A549 (cell line): ENCODE data around the gene PIR.

Source experiments
- EP300 ChIP-seq, 2 experiments: fragments of >200 bp; sonication (Bioruptor Twin); formaldehyde crosslinking; IDR thresholded peaks; 2 replicates in 1 of 2; 3 replicates in 1 of 2; pipeline ENCODE4 v1.6.1; 2016 to 2017
- JUN ChIP-seq, 2 experiments: fragments of >200 bp; sonication (Bioruptor Twin); formaldehyde crosslinking; IDR thresholded peaks; 2 replicates in 1 of 2; 3 replicates in 1 of 2; pipeline ENCODE4 v1.6.1; 2016 to 2017
- TF ChIP-seq, protein P1 (sequence below): IDR thresholded peaks from 2 replicates; pipeline ENCODE4 v1.6.1; 2012

DNA sequence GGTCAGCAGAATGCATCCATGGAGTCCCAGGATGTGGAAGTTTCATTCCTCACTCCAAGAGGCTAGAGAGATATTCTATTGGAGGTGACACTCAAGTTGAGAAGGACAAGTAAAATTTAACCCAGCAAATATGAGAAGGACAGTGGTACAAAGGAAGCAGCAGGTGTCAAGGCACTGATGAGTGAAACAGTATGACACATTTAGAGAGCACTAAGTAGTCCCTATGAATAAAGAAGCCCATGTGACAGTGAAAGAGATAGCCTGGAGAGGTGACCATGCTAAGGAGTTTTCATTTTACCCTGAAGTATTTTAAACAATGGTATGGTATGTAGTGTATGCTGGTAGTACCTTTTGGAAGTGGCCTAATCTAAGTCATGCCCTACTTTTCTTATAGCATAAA lies 16.7 kb upstream of the PIR start:
- TF ChIP-seq, protein P1, sequence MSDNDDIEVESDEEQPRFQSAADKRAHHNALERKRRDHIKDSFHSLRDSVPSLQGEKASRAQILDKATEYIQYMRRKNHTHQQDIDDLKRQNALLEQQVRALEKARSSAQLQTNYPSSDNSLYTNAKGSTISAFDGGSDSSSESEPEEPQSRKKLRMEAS: no peak
- TF ChIP-seq JUN (IDR thresholded peaks at IDR 0.05) (no peak), EP300 (IDR thresholded peaks at IDR 0.05) (no peak)
